Hepatocyte (in vitro differentiated cells): ENCODE data around the gene PLXNA2. TPM values are rescaled to one million over a fixed set of nuclear protein-coding genes. Genes with fewer than 3 reads are reported as not detected.

Experiments
- DNase-seq: peaks from one replicate; pipeline ENCODE4 v3.0.0-alpha.2; 2016; ENCODE audit warnings: low spot score
- H2AFZ ChIP-seq: fragments of 200-600 bp; sonication (generic); 2 replicates; pipeline ENCODE4 v1.6.0; 2016; ENCODE audit warnings: antibody characterized with exemption, mild to moderate bottlenecking
- H3K27ac ChIP-seq: fragments of 200-600 bp; sonication (generic); 2 replicates; pipeline ENCODE4 v1.5.1; 2016; ENCODE audit warnings: mild to moderate bottlenecking
- H3K27me3 ChIP-seq: fragments of 200-600 bp; sonication (generic); 2 replicates; pipeline ENCODE4 v1.6.1; 2016
- H3K36me3 ChIP-seq: fragments of 200-600 bp; sonication (generic); replicated peaks from 2 replicates; pipeline ENCODE4 v1.5.1; 2016; ENCODE audit warnings: low read depth; ENCODE audit not compliant: insufficient read depth
- H3K4me1 ChIP-seq: fragments of 200-600 bp; sonication (generic); 2 replicates; pipeline ENCODE4 v1.5.1; 2016; ENCODE audit warnings: mild to moderate bottlenecking, moderate library complexity; ENCODE audit not compliant: insufficient read depth
- H3K4me2 ChIP-seq: fragments of 200-600 bp; sonication (generic); 2 replicates; pipeline ENCODE4 v1.6.0; 2016
- H3K4me3 ChIP-seq: fragments of 200-600 bp; sonication (generic); 2 replicates; pipeline ENCODE4 v1.5.1; 2016; ENCODE audit warnings: mild to moderate bottlenecking
- H3K79me2 ChIP-seq: fragments of 200-600 bp; sonication (generic); 2 replicates; pipeline ENCODE4 v1.6.0; 2017; ENCODE audit warnings: mild to moderate bottlenecking
- H3K9me2 ChIP-seq: fragments of 200-600 bp; sonication (generic); replicated peaks from 2 replicates; pipeline ENCODE4 v1.6.0; 2017; ENCODE audit warnings: mild to moderate bottlenecking; ENCODE audit not compliant: insufficient read depth
- H3K9me3 ChIP-seq: fragments of 200-600 bp; sonication (generic); 2 replicates; pipeline ENCODE4 v1.5.1; 2016; ENCODE audit warnings: low read depth, mild to moderate bottlenecking
- H4K20me1 ChIP-seq: fragments of 200-600 bp; sonication (generic); 2 replicates; pipeline ENCODE4 v1.6.0; 2016; ENCODE audit warnings: mild to moderate bottlenecking; ENCODE audit not compliant: insufficient read depth, poor library complexity, severe bottlenecking
- CTCF ChIP-seq: fragments of 200-600 bp; sonication (generic); IDR thresholded peaks from 2 replicates; pipeline ENCODE4 v1.5.1; 2016; ENCODE audit warnings: antibody characterized with exemption, mild to moderate bottlenecking; ENCODE audit not compliant: poor library complexity
- EZH2 ChIP-seq: fragments of 200-600 bp; sonication (generic); IDR thresholded peaks from 2 replicates; pipeline ENCODE4 v1.6.1; 2016; ENCODE audit warnings: antibody characterized with exemption, mild to moderate bottlenecking, borderline replicate concordance
- EZH2phosphoT487 ChIP-seq: fragments of 200-600 bp; sonication (generic); IDR thresholded peaks from one replicate; pipeline ENCODE4 v1.6.1; 2018; ENCODE audit warnings: antibody characterized with exemption, mild to moderate bottlenecking, low read depth, moderate library complexity; ENCODE audit not compliant: unreplicated experiment, severe bottlenecking
- WGBS: methylation state at CpG from one replicate; pipeline ENCODE4 v1.1.6; 2016; ENCODE audit warnings: low lambda C conversion rate; ENCODE audit errors: missing lambda C conversion rate; 5-methylcytosine and 5-hydroxymethylcytosine counted together
- polyA plus RNA-seq: library from polyadenylated mRNA; unstranded; fragments of >200 nt; fragmentation: Nextera tagmentation; extraction: Ambion mirVana; gene quantifications from 2 replicates; pipeline ENCODE4 v1.2.1, GENCODE V29; 2016
- total RNA-seq: library from RNA; depleted of rRNA; stranded (reverse); fragments of >200 nt; gene quantifications from 2 replicates; pipeline ENCODE4 v1.2.3, GENCODE V29; 2014

Gene PLXNA2
- total and polyA plus RNA-seq, 2 experiments from 2014 or later: 9.8 to 13.1 TPM

- 94% methylated on average over 4 of the region's 4 CpGs for WGBS
These were observed 95.8 kb downstream of the PLXNA2 start for GRCh38 chr1:208148380-208148779.

GRCh38 chr1:208146650-208147049, 97.5 kb downstream of the PLXNA2 start:
- no peaks in the 10 kb centered on the region for H3K27me3 ChIP-seq
- H3K36me3 ChIP-seq: no peaks in the 10 kb centered on the region
- H4K20me1 ChIP-seq: no peaks in the 10 kb centered on the region
- H3K79me2 ChIP-seq: peaks cover 2% of the 10 kb centered on the region
- TF ChIP-seq EZH2 (no peak), EZH2phosphoT487 (no peak), CTCF (no peak)
- no peak for DNase-seq
- no peak overlapping the region for H2AFZ ChIP-seq
- H3K4me1 ChIP-seq: peaks cover 43% of the 10 kb centered on the region
- 92% methylated on average over 3 of the region's 3 CpGs for WGBS
- H3K4me2 ChIP-seq: no peak overlapping the region
- no peaks in the 10 kb centered on the region for H3K9me2 ChIP-seq
- no peak overlapping the region for H3K4me3 ChIP-seq
- H3K27ac ChIP-seq: no peak overlapping the region
- no peaks in the 10 kb centered on the region for H3K9me3 ChIP-seq

More at GRCh38 chr1:208148380-208148779, 95.8 kb downstream of the PLXNA2 start:
- no peak overlapping the region for H3K4me2 ChIP-seq
- no peak overlapping the region for H3K4me3 ChIP-seq
- H3K9me2 ChIP-seq: no peaks in the 10 kb centered on the region
- no peaks in the 10 kb centered on the region for H3K27me3 ChIP-seq
- TF ChIP-seq CTCF (no peak), EZH2 (no peak)
- H4K20me1 ChIP-seq: no peaks in the 10 kb centered on the region
- no peak overlapping the region for H2AFZ ChIP-seq
- H3K4me1 ChIP-seq: peaks cover 26% of the 10 kb centered on the region
- H3K27ac ChIP-seq: no peak overlapping the region
- H3K79me2 ChIP-seq: peaks cover 2% of the 10 kb centered on the region
- H3K36me3 ChIP-seq: no peaks in the 10 kb centered on the region
- no peak for DNase-seq
- no peaks in the 10 kb centered on the region for H3K9me3 ChIP-seq

GRCh38 chr1:208145167-208145566, 99.0 kb downstream of the PLXNA2 start:
- no peaks in the 10 kb centered on the region for H3K36me3 ChIP-seq
- no peak for DNase-seq
- no peak overlapping the region for H3K4me3 ChIP-seq
- H3K9me3 ChIP-seq: no peaks in the 10 kb centered on the region
- peaks cover 36% of the 10 kb centered on the region for H3K4me1 ChIP-seq
- H3K4me2 ChIP-seq: no peak overlapping the region
- H2AFZ ChIP-seq: no peak overlapping the region
- no peaks in the 10 kb centered on the region for H3K27me3 ChIP-seq
- peaks cover 2% of the 10 kb centered on the region for H3K79me2 ChIP-seq
- H4K20me1 ChIP-seq: no peaks in the 10 kb centered on the region
- 69% methylated on average over 3 of the region's 3 CpGs for WGBS
- H3K27ac ChIP-seq: no peak overlapping the region
- no peaks in the 10 kb centered on the region for H3K9me2 ChIP-seq
- TF ChIP-seq EZH2phosphoT487: no peak
- no peak for TF ChIP-seq EZH2
- TF ChIP-seq CTCF: no peak
